GM13976 (cell line): ENCODE data around the gene HOXD9.

ENCODE experiments used
- DNase-seq: peaks from one replicate; pipeline ENCODE4 v3.0.0; 2012; ENCODE audit warnings: low spot score
- in situ Hi-C: fragments of 300-500 bp; cut with MboI; formaldehyde crosslinking; loops from one replicate; pipeline ENCODE4 v1.12.0; 2022; ENCODE audit warnings: low sequenced_read_pairs, mixed read lengths, inconsistent platforms; ENCODE audit not compliant: unreplicated experiment
- TF ChIP-seq, protein P1 (sequence below): IDR thresholded peaks from 2 replicates; pipeline ENCODE4 v1.5.1; 2012; ENCODE audit warnings: borderline replicate concordance, mild to moderate bottlenecking; ENCODE audit not compliant: insufficient read depth; ENCODE audit errors: extremely low read depth, missing control alignments, control extremely low read depth

HOXD9 gene

DNA sequence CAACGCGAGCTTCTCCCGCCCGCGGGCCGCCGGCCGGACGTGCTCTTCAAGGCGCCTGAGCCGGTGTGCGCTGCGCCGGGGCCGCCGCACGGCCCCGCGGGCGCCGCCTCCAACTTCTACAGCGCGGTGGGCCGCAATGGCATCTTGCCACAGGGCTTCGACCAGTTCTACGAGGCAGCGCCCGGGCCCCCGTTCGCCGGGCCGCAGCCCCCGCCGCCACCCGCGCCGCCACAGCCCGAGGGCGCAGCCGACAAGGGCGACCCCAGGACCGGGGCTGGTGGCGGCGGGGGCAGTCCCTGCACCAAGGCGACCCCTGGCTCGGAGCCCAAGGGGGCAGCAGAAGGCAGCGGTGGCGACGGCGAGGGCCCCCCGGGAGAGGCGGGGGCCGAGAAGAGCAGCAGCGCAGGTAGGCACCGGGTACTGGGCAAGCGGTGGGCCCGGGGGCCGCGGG is 14.8 kb upstream of the HOXD9 start:
- in situ Hi-C loops = no loop called here
- TF ChIP-seq, protein P1, sequence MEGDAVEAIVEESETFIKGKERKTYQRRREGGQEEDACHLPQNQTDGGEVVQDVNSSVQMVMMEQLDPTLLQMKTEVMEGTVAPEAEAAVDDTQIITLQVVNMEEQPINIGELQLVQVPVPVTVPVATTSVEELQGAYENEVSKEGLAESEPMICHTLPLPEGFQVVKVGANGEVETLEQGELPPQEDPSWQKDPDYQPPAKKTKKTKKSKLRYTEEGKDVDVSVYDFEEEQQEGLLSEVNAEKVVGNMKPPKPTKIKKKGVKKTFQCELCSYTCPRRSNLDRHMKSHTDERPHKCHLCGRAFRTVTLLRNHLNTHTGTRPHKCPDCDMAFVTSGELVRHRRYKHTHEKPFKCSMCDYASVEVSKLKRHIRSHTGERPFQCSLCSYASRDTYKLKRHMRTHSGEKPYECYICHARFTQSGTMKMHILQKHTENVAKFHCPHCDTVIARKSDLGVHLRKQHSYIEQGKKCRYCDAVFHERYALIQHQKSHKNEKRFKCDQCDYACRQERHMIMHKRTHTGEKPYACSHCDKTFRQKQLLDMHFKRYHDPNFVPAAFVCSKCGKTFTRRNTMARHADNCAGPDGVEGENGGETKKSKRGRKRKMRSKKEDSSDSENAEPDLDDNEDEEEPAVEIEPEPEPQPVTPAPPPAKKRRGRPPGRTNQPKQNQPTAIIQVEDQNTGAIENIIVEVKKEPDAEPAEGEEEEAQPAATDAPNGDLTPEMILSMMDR = no peak
- no peak for DNase-seq

GRCh38 chr2:176109192-176109901 is 13.2 kb upstream of the HOXD9 start:
- DNase-seq = no peak
- in situ Hi-C loops = no loop called here
- TF ChIP-seq, protein P1 = no peak

DNA sequence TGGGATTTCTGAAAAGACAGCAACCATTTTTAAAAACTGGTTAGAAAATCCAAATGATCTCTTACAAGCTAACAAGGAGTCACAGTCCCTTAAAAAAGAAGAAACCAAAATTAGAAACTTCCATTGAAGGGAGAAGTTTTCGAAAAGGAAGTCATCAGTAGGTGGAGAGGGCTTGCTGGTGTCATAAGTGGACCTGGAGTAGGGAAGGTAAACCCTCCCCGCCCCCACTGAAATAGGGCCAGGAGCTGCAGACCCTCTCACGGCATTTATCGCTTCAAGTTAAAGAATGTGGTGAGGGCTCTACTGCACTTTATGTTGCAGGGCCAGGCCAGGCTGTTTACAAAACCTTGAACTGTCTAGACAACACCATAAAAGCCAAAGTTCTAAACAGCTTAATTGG is 12.6 kb upstream of the HOXD9 start:
- in situ Hi-C loops = no loop called here
- TF ChIP-seq, protein P1 = no peak
- DNase-seq = no peak

DNA sequence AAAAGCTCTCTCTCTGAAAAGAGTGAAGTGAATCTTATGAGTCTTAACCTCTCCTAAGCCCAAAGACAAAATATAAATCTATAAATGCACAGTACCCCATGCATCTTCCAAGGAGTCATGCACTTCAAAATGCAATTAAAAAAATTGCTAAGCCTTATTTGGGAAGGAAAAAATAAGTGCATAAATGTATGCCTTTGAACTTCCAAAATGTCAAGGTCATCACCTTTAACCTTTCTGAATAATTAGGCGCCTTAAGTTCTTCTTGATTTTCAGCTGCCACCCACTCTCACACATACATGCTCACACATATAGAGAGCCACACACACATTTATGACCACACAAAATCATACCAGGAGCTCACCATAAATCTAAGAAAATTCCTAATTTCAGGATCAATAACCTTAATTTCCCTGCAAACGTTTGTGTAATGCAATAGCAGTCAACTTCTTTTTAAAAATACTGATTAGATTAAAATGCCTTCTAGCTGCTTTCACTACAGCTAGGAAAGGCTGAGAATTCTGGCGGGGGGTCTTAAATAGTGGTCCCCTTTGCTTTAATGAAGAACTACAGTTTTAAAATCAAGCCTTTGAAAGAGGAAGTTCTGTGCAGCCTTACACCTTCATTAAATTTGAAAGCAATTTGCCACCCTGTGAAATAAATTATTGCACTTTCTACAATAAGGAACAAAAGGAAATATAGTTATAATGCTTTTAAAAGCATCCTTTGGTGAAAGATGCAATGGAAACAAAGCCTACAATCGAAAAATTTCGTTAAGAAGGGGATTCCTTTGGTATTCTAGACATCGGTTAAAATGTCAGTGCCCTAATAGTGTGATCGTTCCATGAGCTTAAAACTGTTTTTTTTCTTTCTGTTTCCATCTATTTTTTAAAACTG is 11.9 kb upstream of the HOXD9 start:
- DNase-seq = no peak
- in situ Hi-C loops = no loop called here
- TF ChIP-seq, protein P1 = no peak

DNA sequence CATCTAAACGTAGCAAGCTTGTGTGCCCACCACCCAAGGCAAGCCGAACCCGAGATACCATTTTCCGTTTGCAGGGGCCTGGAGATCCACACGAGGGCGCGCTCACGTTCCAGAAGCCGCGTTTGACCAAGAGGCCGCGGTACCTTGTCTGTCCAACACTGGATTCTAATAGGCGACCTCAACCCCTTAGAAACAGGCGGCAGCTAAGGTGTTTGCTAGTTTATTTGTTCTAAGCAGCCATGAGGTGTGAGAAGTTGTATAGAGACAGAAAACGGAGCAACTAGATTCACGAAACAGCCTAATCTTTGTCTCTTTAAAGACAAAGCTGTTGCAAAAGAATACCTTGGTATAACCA is 11.2 kb upstream of the HOXD9 start:
- TF ChIP-seq, protein P1 = peak; percentile 68
- peak; percentile 72 for DNase-seq
- in situ Hi-C loops = no loop called here

DNA sequence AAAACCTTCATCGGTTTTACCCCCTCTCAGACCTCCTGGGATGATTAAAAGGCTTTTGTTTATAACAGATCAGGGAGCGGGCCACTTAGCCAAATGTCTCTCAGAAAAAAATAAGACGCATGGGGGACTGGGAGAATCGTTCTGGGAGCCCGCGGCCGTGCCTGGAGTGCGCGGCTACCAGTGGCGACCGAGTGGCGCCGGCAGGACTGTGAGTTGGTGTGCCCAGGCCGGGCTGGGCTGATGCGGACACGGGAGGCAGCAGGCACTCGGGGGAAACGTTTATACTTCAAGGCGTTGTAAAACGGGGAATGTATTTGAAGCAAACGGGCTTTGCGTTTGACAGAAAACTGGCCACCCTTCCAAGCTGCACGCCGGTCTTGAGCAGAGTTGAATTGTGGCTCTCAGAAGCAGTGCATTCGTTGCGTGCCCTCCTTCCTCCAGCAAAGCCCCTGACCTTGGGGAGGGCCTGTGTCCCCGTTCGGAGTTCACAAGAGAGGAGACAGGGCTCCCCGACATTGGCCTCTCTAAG is 10.6 kb upstream of the HOXD9 start:
- no peak for DNase-seq
- TF ChIP-seq, protein P1 = no peak
- in situ Hi-C loops = no loop called here
